Kidney (tissue), 14 donors: Measurements from ENCODE around the gene RAE1. TPM values are rescaled to one million over a fixed set of nuclear protein-coding genes. Genes with fewer than 3 reads are reported as not detected.

Experiments
- DNase-seq, 5 donors: peaks; one replicate each; pipeline ENCODE4 v3.0.0-alpha.2; 2013 to 2020
- FAIRE-seq: peaks from 2 replicates; lab custom pipeline; 2012; peaks lifted over from hg19 to GRCh38; lab: Jason Lieb, UNC
- H3K27ac ChIP-seq, 2 donors: one replicate each; pipeline ENCODE4 v1.7.0; 2013; ENCODE audit warnings: low read depth in 2 of 2, low read length in 2 of 2, inconsistent platforms in 1 of 2
- H3K27me3 ChIP-seq: one replicate; pipeline ENCODE4 v1.7.1; 2013; ENCODE audit warnings: low read length, inconsistent platforms; ENCODE audit not compliant: control insufficient read depth, insufficient read depth
- H3K36me3 ChIP-seq, 3 donors: one replicate each; pipeline versions ENCODE4 v1.7.0 to v1.7.1; 2013; ENCODE audit warnings: low read length in 3 of 3, control low read depth in 1 of 3, inconsistent platforms in 1 of 3; ENCODE audit not compliant: insufficient read depth in 3 of 3, control insufficient read depth in 2 of 3
- H3K4me1 ChIP-seq, 3 donors: one replicate each; pipeline versions ENCODE4 v1.7.0 to v1.7.1; 2013; ENCODE audit warnings: low read length in 3 of 3, inconsistent platforms in 1 of 3, low read depth in 1 of 3; ENCODE audit not compliant: control insufficient read depth in 2 of 3, insufficient read depth in 2 of 3
- H3K4me3 ChIP-seq, 3 donors: one replicate each; pipeline versions ENCODE4 v1.7.0 to v1.8.1; 2013; ENCODE audit warnings: low read length in 3 of 3, control low read depth in 1 of 3, inconsistent platforms in 1 of 3
- H3K9ac ChIP-seq, 3 donors: one replicate each; pipeline versions ENCODE4 v1.7.0 to v1.7.1; 2013; ENCODE audit warnings: low read length in 3 of 3, control low read depth in 1 of 3, inconsistent platforms in 1 of 3
- H3K9me3 ChIP-seq, 3 donors: one replicate each; pipeline versions ENCODE4 v1.7.0 to v1.7.1; 2013; ENCODE audit warnings: low read length in 3 of 3, control low read depth in 1 of 3, inconsistent platforms in 1 of 3; ENCODE audit not compliant: control insufficient read depth in 2 of 3, insufficient read depth in 1 of 3
- intact Hi-C: fragments of 100-400 bp; cut with DNase I; formaldehyde crosslinking; loops from one replicate; pipeline ENCODE4 v1.11.1; 2022
- polyA plus RNA-seq: library from polyadenylated mRNA; stranded (reverse); fragments of 350-450 nt; fragmentation: Illumina TruSeq; extraction: RNeasy Lipid Tissue Mini Kit (QIAGEN cat#74804); gene quantifications from one replicate; pipeline ENCODE4 v1.2.3, GENCODE V29; 2014; ENCODE audit warnings: low read depth, low replicate concordance; ENCODE audit not compliant: insufficient read depth
- total RNA-seq: library from RNA; stranded (reverse); fragmentation: NEBNext Ultra II Directional; extraction: Animal tissue kit (Norgen Biotek cat#: 25700); gene quantifications from one replicate; pipeline ENCODE4 v1.2.1, GENCODE V29; 2021
- TF ChIP-seq, protein P1 (sequence below): IDR thresholded peaks from 3 replicates; pipeline ENCODE4 v1.5.1; 2012; ENCODE audit warnings: mild to moderate bottlenecking, moderate library complexity, borderline replicate concordance; ENCODE audit not compliant: insufficient read depth; ENCODE audit errors: extremely low read depth
- donor health status: control.
- donor health status: control.
- donor health status: control.
- donor health status: control.
- donor health status: control.
- donor health status: DM: yes; HTN: yes; CAD: no.
- donor health status: Normal renal cell carcinoma (clear cell type).

Gene RAE1
- total and polyA plus RNA-seq, 2 donors from 2014 or later = 19.5 to 26.3 TPM

DNA sequence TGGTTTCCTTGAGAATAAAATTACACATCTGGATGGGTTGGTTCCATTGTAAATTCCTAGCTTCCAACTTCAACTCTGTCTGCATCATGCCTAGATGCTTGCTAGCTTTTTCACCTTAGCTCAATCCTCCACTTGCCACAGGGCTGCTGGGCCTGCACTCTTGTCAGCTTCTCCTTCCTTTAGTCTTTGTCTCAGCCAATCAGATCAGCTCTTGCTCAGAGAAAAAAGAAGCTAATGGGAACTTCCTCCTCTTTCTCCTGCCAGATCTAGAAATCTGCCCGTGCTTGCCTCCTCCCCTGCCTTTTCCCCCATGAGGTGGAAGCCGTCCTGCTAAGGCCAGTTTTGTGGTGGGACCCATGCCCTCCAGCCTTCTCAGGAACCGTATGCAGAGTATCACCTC, 18.5 kb downstream of the RAE1 start:
- DNase-seq (peak in 1 of 5 donors; percentile 22), FAIRE-seq (no peak)
- TF ChIP-seq, protein P1, sequence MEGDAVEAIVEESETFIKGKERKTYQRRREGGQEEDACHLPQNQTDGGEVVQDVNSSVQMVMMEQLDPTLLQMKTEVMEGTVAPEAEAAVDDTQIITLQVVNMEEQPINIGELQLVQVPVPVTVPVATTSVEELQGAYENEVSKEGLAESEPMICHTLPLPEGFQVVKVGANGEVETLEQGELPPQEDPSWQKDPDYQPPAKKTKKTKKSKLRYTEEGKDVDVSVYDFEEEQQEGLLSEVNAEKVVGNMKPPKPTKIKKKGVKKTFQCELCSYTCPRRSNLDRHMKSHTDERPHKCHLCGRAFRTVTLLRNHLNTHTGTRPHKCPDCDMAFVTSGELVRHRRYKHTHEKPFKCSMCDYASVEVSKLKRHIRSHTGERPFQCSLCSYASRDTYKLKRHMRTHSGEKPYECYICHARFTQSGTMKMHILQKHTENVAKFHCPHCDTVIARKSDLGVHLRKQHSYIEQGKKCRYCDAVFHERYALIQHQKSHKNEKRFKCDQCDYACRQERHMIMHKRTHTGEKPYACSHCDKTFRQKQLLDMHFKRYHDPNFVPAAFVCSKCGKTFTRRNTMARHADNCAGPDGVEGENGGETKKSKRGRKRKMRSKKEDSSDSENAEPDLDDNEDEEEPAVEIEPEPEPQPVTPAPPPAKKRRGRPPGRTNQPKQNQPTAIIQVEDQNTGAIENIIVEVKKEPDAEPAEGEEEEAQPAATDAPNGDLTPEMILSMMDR = no peak
- H3K27me3 ChIP-seq = no peaks in the 10 kb centered on the region
- no peak overlapping the region for H3K4me3 ChIP-seq
- H3K9ac ChIP-seq = no peak overlapping the region
- no peaks in the 10 kb centered on the region for H3K9me3 ChIP-seq
- no peaks in the 10 kb centered on the region for H3K4me1 ChIP-seq
- intact Hi-C loops = no loop called here
- no peak overlapping the region for H3K27ac ChIP-seq
- peaks cover 21 to 81% (median 62%) of the 10 kb centered on the region in 3 donors for H3K36me3 ChIP-seq

DNA sequence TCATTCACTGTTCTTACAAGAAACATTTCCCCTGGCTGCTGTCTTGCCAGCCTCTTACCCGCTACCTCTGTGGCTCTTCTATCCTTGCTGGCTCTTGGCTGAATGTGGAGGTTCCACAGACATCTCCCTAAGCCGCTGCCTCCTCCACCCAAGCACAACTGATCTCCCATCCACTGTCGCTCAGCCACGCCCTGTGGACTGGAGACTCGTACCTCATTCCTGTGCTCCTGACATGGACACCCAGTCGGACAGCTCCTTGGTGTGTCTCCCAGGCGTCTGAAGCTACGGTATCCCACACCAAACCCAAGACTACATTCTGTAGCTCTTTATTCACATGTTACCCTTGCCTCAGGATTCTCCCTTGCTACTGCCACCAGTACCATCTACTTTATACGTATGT, 19.3 kb downstream of the RAE1 start:
- no peaks in the 10 kb centered on the region for H3K4me1 ChIP-seq
- no peaks in the 10 kb centered on the region for H3K9me3 ChIP-seq
- peak in 1 of 5 donors; percentile 19 for DNase-seq
- H3K9ac ChIP-seq = no peak overlapping the region
- H3K27ac ChIP-seq = no peak overlapping the region
- TF ChIP-seq, protein P1 = no peak
- intact Hi-C loops = no loop called here
- peaks cover 21 to 89% (median 62%) of the 10 kb centered on the region in 3 donors for H3K36me3 ChIP-seq
- no peak overlapping the region for H3K4me3 ChIP-seq
- H3K27me3 ChIP-seq = no peaks in the 10 kb centered on the region
- FAIRE-seq = no peak

DNA sequence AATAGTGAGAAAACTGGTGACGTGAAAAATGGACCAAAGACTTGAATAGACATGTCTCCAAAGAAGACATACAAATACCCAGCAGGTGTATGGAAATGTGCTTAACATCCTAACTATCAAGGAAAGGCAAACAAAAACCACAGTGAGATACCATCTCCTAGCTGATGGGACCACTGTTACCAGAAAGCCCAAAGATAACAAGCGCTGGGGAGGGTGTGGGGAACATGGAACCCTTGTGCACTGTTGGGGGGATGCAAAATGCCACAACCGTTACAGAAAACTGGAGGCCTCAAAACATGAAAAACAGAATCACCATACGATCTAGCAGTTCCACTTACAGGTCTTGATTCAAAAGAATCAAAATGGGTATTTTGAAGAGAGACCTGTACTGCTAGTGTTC, 20.3 kb downstream of the RAE1 start:
- no peak overlapping the region for H3K27ac ChIP-seq
- no peaks in the 10 kb centered on the region for H3K9me3 ChIP-seq
- H3K4me1 ChIP-seq = no peaks in the 10 kb centered on the region
- no peak overlapping the region for H3K9ac ChIP-seq
- intact Hi-C loops = no loop called here
- peaks cover 16 to 89% (median 53%) of the 10 kb centered on the region in 3 donors for H3K36me3 ChIP-seq
- TF ChIP-seq, protein P1 = no peak
- FAIRE-seq (no peak), DNase-seq (no peak)
- H3K27me3 ChIP-seq = no peaks in the 10 kb centered on the region
- H3K4me3 ChIP-seq = no peak overlapping the region

DNA sequence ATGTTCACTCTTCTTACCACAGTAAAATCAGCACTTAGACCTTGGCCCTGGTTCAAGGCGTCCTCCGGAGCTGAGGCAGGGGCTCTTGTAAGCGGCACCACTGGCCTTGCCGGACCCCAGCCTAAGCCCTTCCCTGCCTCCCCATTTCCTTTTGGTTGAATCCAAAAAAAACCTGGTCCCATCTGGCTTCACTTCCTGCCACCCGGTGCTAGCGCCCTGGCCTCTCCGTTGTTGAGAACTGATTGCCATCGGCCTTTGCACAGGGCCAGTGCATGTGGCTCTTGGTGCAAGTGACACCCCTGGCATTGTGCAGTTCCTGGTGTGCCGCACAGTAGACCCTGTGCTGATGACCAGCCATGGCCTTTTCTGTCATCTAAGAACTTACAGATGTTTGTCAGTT, 21.1 kb downstream of the RAE1 start:
- H3K27ac ChIP-seq = no peak overlapping the region
- peaks cover 13 to 85% (median 48%) of the 10 kb centered on the region in 3 donors for H3K36me3 ChIP-seq
- no peak for FAIRE-seq
- H3K9me3 ChIP-seq = no peaks in the 10 kb centered on the region
- no peak overlapping the region for H3K4me3 ChIP-seq
- TF ChIP-seq, protein P1 = no peak
- DNase-seq = peak in 1 of 5 donors; percentile 15
- no peaks in the 10 kb centered on the region for H3K4me1 ChIP-seq
- H3K27me3 ChIP-seq = no peaks in the 10 kb centered on the region
- no peak overlapping the region for H3K9ac ChIP-seq
- intact Hi-C loops = no loop called here
